HepG2 (cell line): ENCODE measurements around the gene KLRF1. TPM values are rescaled to one million over a fixed set of nuclear protein-coding genes. Genes with fewer than 3 reads are reported as not detected.

Experiments used
- BRCA1 ChIP-seq: sonication (generic); formaldehyde crosslinking; IDR thresholded peaks from 2 replicates; pipeline ENCODE4 v1.4.0; 2020; ENCODE audit warnings: missing genetic modification reagents
- RERE ChIP-seq: IDR thresholded peaks from 2 replicates; pipeline ENCODE4 v1.6.1; 2016; ENCODE audit warnings: low read depth, missing genetic modification reagents, missing compliant biosample characterization
- SRF ChIP-seq: IDR thresholded peaks from 2 replicates; pipeline ENCODE4 v1.6.1; 2011; ENCODE audit warnings: mild to moderate bottlenecking, low read depth, low read length, moderate library complexity
- THAP9 ChIP-seq: sonication (generic); formaldehyde crosslinking; IDR thresholded peaks from 2 replicates; pipeline ENCODE4; 2020; ENCODE audit warnings: missing genetic modification reagents, mild to moderate bottlenecking, borderline replicate concordance
- ZNF441 ChIP-seq: sonication (generic); formaldehyde crosslinking; IDR thresholded peaks from 2 replicates; pipeline ENCODE4 v1.7.0; 2021; ENCODE audit warnings: missing genetic modification reagents, borderline replicate concordance
- polyA plus RNA-seq, 8 experiments: library from polyadenylated mRNA; depleted of rRNA in 3 of 8; stranded (reverse) in 7 of 8; unstranded in 1 of 8; fragments of >200 nt; fragmentation: Illumina TruSeq in 4 of 8; extraction: Trizol in 4 of 8; gene quantifications; 2 replicates each; pipeline versions ENCODE4 v1.2.1 to v1.2.3, GENCODE V29; 2011 to 2016; ENCODE audit warnings: low read depth in 4 of 8, missing spikeins in 1 of 8, mixed read lengths in 1 of 8; ENCODE audit not compliant: insufficient read depth in 1 of 8
- total RNA-seq, 5 experiments: library from RNA; depleted of rRNA; stranded (reverse); fragments of >200 nt; fragmentation: Illumina TruSeq; extraction: Trizol; gene quantifications; 2 replicates each; pipeline ENCODE4 v1.2.3, GENCODE V29; 2016; ENCODE audit warnings: low read depth in 1 of 5

KLRF1 gene
- total and polyA plus RNA-seq, 2 of the 13 experiments (the other 11 are each of a cell fraction or from before 2014, with no cell fraction given): not detected

- TF ChIP-seq RERE (CRISPR knock-in tag): no peak
- TF ChIP-seq SRF: no peak
- TF ChIP-seq ZNF441 (CRISPR knock-in tag): no peak
- TF ChIP-seq THAP9 (CRISPR knock-in tag): no peak
- TF ChIP-seq BRCA1: no peak
Measured at GRCh38 chr12:9784326-9784725, 43.0 kb upstream of the KLRF1 start (continued).
